Amniotic epithelial cell (primary cell): ENCODE results near the gene TBXT.
"Not testable (repeated sequence)": the region's sequence is repeated elsewhere in the genome, so short reads cannot be mapped to it uniquely, and the experiment has no call there.

Experiments
- DNase-seq: peaks from one replicate; pipeline ENCODE4 v3.0.0-alpha.2; 2010; ENCODE audit warnings: low read depth

TBXT gene

GRCh38 chr6:166167801-166168615 is at the start of gene TBXT:
TSS of gene TBXT (minus strand) at chr6:166167851. CDS start at chr6:166167591, 260 bp downstream.
- no peak for DNase-seq

GRCh38 chr6:166207284-166207561 is 39.6 kb upstream of the TBXT start:
- DNase-seq, result no peak

- peak; percentile 31 for DNase-seq
Observed at GRCh38 chr6:166206510-166207283, 39.0 kb upstream of the TBXT start.

- peak; percentile 6 for DNase-seq
Observed at GRCh38 chr6:166206066-166206465, 38.4 kb upstream of the TBXT start.

GRCh38 chr6:166204852-166205650 is 37.4 kb upstream of the TBXT start:
- no peak for DNase-seq

GRCh38 chr6:166203641-166204222 is 36.1 kb upstream of the TBXT start:
- DNase-seq, result no peak

GRCh38 chr6:166203003-166203640 is 35.5 kb upstream of the TBXT start:
- no peak for DNase-seq

GRCh38 chr6:166202321-166202733 is 34.7 kb upstream of the TBXT start:
- no peak for DNase-seq

GRCh38 chr6:166201878-166202277 is 34.2 kb upstream of the TBXT start:
- DNase-seq, result no peak

- no peak for DNase-seq
Observed at GRCh38 chr6:166197361-166197760, 29.7 kb upstream of the TBXT start.

- DNase-seq, result no peak
Observed at GRCh38 chr6:166195860-166196238, 28.2 kb upstream of the TBXT start.

GRCh38 chr6:166194914-166195859 is 27.5 kb upstream of the TBXT start:
- DNase-seq, result peak; percentile 6

- DNase-seq, result no peak
Observed at GRCh38 chr6:166192557-166192956, 24.9 kb upstream of the TBXT start.

GRCh38 chr6:166192136-166192535 is 24.5 kb upstream of the TBXT start:
- no peak for DNase-seq

- no peak for DNase-seq
Observed at GRCh38 chr6:166179704-166180103, 12.1 kb upstream of the TBXT start.

- no peak for DNase-seq
Observed at GRCh38 chr6:166176106-166176505, 8.5 kb upstream of the TBXT start.

GRCh38 chr6:166175093-166175492 is 7.4 kb upstream of the TBXT start:
- not testable (repeated sequence) for DNase-seq

GRCh38 chr6:166174031-166174430 is 6.4 kb upstream of the TBXT start:
- DNase-seq, result no peak

GRCh38 chr6:166173281-166173951 is 5.8 kb upstream of the TBXT start:
- DNase-seq, result no peak

- no peak for DNase-seq
Observed at GRCh38 chr6:166172546-166172945, 4.9 kb upstream of the TBXT start.
